GM18951 (cell line): ENCODE data around the gene CLEC16A.
"Not testable (repeated sequence)": the region's sequence is repeated elsewhere in the genome, so short reads cannot be mapped to it uniquely, and the experiment has no call there.

Source experiments
- POLR2A ChIP-seq: IDR thresholded peaks from 4 replicates; pipeline ENCODE4 v1.6.1; 2011; ENCODE audit warnings: mild to moderate bottlenecking; ENCODE audit not compliant: insufficient read length, insufficient read depth; ENCODE audit errors: extremely low read depth
- in situ Hi-C: fragments of 300-500 bp; cut with MboI; formaldehyde crosslinking; loops from one replicate; pipeline ENCODE4 v1.12.0; 2022; ENCODE audit warnings: low sequenced_read_pairs, mixed read lengths, inconsistent platforms; ENCODE audit not compliant: unreplicated experiment

Gene CLEC16A

GRCh38 chr16:10940501-10941079 is 3.8 kb upstream of the CLEC16A start:
- in situ Hi-C loops, result no loop called here
- no peak for TF ChIP-seq POLR2A

DNA sequence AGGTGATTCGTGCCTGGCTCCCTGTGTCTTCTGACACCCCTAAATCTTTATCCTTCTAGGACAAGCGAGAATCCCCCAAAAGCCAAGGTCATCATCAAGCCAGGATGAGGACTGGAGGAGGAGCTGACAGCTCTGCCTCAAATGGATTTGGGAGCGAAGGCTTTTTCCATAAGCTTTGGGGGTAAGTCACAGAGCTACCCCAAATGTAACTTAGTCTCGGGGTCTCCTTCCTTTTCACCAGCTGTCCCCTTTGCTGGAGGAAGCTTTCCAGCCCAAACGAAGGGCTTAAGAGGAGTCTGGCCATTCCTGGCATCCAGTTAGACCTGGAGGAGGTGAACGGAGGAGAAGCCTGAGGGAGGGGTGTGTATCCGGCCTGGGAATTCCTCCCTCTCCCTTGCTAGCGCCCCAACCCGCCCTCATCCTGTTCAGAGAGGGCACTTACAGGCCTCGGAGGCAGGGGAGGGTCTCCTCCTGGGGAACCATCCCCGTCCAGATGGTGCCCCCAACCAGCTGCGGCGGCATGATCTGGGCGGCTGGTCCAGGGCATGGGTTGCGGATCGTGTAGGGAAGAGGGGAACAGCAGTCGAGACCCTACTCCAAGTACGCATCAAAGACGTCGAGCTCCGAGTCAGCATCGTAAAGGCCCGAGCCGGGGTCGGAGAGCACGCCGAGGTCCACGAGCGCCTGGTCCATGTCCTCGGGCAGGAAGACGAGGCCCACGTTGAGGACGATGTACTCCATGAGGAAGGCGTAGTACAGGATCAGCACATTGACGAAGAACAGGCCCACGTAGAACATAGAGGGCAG is 3.0 kb upstream of the CLEC16A start:
- TF ChIP-seq POLR2A, result no peak
- in situ Hi-C loops, result no loop called here

DNA sequence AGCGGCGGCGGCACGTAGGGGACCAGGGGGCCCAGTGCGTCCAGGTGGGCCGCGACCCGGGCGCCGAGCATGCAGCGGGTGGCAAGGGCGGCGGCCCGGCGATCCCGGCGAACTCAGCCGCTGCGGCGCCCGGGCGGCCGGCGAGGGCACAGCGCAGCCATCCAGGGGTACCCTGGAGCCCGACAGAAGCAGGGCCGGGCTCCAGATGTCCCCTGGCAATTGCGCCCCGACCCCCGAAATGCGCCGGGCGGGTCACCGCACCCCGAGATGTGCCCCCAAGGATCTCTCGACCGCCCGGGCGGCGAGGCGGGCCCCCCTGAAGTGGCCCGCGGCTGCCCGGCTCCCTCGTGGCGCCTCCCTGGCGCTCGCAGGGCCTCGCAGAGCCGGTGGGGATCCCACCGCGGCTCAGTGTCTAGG is 2.4 kb upstream of the CLEC16A start:
- in situ Hi-C loops, result not testable (repeated sequence)

DNA sequence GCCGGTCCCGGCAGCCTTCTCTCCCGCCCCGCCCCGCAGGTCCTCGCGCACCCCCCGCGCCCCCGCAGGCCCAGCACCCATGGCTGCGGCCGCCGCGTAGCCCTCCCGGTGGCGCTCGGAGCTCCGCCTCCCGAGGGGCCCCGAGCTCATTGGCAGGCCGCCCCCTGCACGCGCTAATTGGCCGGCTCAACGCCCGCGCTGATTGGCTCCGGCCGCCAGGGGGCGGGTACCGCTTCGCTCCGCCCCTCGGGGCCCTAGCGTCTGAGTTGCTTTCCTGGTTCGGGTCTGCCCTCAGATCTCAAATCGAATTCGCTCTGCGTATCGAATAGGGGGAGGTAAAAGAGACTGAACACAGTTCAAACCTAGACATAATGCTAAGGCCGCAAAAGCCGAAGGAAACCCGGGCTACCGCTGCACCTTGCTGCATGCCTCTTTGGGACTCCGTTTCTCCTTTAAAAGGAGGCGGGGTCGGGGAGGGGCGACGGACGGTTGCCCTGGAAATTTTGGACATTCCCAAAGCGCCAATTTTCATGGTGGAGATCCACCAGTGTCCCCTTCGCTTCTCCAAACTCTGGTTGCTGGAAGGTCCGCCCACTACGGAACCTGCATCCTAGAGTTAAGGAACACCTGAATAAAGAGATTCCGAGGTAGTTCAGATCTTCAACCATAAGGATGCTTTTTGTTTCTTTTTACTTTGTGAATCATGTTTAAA is 1.9 kb upstream of the CLEC16A start, which contains the start of gene DEXI:
Gene DEXI, minus strand, starts transcription at position 117 of the 712 bp plus-strand sequence. CDS start 463 bp downstream, outside the sequence.
- peak; percentile 80 for TF ChIP-seq POLR2A
- in situ Hi-C loops, result no loop called here

DNA sequence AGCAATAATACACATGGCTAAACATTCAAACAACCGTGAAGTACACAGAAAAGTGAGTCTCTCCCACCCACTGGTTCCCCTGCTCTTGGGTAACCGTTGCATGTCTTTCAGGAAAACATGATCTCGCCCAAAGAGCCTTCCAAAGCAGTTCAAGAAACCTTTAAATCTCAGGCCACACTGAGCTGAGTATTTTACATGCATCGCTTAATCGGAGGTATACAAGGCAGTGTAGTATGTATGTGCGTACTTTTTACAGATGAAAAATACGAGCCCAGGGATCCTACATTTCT is 1.4 kb upstream of the CLEC16A start:
- no peak for TF ChIP-seq POLR2A

DNA sequence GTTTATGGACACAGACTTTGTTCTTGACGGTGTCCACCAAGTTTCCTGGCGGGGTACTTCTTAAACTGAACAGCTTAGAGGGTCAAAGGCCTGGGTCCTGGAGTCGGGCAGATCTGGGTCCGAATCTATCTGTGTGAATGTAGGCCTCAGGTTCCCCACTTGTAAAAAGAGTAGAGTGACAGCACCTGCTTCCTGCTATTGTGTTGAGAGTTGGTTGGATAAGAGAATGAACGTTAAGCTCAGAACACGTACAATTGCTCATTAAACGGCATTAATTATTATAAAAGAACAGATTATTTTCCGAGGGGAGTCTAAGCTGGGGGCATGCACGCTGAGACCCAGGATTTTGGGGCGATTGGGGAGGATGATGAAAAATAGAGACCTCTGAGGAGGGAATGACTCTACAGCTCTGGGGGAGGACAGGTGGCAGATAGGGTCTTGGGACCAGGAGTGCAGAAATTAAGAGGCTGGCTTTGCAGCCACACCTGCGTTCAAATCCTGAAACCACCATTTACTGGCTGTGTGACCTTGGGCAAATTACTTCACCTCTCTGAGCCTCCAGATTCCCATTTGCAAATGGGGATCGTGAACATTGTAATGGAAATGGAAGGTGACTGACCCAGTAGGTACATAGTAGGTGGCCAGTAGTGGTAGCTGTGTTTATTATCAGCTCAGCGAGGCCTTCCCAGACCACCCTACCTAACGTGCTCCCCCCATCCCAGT is 862 bp downstream of the CLEC16A start:
- TF ChIP-seq POLR2A, result no peak
- in situ Hi-C loops, result no loop called here

More for the DNA sequence above, 1.4 kb upstream of the CLEC16A start:
- in situ Hi-C loops, result no loop called here

DNA sequence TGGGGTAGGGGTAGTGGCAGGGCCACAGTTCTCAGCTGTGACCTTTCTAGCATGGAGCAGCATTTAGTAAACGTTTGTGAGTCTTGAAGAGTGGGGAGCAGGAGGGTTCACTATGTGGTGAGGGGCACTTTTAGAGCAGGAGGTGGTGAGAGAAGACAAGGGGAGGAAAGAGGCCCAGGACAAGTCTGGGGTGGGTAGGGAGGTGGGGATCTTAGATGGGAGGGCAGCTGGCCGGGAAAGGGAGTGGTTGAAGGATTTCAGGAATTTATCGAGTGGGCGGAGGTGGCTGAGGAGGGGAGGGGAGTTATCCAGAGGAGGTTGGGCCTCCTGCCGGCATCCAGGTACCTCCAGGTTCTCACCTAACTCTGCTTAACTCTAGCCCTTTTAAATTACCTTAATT is 1.9 kb downstream of the CLEC16A start:
- no peak for TF ChIP-seq POLR2A
- in situ Hi-C loops, result no loop called here

GRCh38 chr16:10947211-10947787 is 2.9 kb downstream of the CLEC16A start:
- no peak for TF ChIP-seq POLR2A

GRCh38 chr16:10949424-10949970 is 5.1 kb downstream of the CLEC16A start:
- in situ Hi-C loops, result no loop called here
- no peak for TF ChIP-seq POLR2A

More at GRCh38 chr16:10947211-10947787, 2.9 kb downstream of the CLEC16A start:
- in situ Hi-C loops, result no loop called here

- no peak for TF ChIP-seq POLR2A
- in situ Hi-C loops, result loop anchor here (25.0 kb wide), 3 partner anchors 287 to 862 kb away; partner anchors contain the start of gene SNN
Measured at GRCh38 chr16:10950393-10950792, 6.0 kb downstream of the CLEC16A start.

DNA sequence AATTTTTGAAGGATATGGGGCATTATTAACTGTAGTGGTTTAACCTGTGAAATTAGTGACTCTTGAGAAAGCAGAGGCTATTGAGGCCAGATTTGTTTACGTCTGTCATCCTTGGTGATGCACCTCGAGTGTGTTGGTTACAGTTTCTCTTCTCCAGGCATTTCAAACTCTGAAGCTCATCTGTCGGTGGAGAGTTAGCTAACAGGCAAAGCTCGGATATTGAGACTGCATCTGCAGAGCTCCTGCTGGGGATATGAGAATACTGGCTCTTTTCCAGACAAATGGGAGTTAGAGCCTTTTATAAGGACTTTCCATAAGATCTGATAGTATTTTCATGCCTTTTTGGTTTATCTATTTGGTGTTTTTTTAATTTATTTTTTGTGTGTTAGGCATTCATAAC is 6.7 kb downstream of the CLEC16A start:
- TF ChIP-seq POLR2A, result no peak
- in situ Hi-C loops, result loop anchor here (25.0 kb wide), 3 partner anchors 286 to 861 kb away; partner anchors contain the start of gene SNN

DNA sequence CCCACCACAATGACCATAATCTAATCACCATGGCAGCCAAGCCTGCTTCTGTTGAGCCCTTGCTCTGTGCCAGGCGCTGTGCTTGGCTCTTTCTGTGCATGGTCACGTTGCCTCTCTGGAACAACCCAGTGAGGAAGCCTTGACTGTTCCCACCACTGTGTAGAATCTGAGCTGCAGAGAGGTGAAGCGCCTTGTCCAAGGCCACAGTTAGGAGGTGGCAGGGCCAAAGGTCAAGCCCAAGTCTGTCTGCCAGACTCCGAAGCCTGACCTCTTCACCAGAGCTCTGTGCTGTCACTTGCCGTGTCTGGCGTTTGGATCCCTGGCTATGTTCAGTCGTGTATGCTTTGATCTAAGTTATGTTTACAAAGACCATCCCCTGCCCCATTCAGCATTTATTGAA is 10.5 kb downstream of the CLEC16A start:
- in situ Hi-C loops, result loop anchor here (25.0 kb wide), 3 partner anchors 282 to 857 kb away; partner anchors contain the start of gene SNN
- no peak for TF ChIP-seq POLR2A

GRCh38 chr16:10957771-10958482 is 13.6 kb downstream of the CLEC16A start:
- TF ChIP-seq POLR2A, result no peak
- in situ Hi-C loops, result loop anchor here (25.0 kb wide), 3 partner anchors 279 to 854 kb away; partner anchors contain the start of gene SNN
